Measurements from ENCODE around the gene ENTHD1.
"Not testable (repeated sequence)": the region's sequence is repeated elsewhere in the genome, so short reads cannot be mapped to it uniquely, and the experiment has no call there.

The ENTHD1 gene

GRCh38 chr22:39896313-39896996, 2.9 kb upstream of the ENTHD1 start:
- H3K36me3 Mint-ChIP-seq: peaks cover 6% of the 10 kb centered on the region
- no peak for DNase-seq (ENCODE audit: low spot score in 2 of 2)
- ATAC-seq: no peak
- H3K4me3 Mint-ChIP-seq: no peak overlapping the region
- H3K9me3 Mint-ChIP-seq: no peaks in the 10 kb centered on the region
- H3K27ac Mint-ChIP-seq: no peak overlapping the region
- peaks cover 29% of the 10 kb centered on the region for H3K4me1 Mint-ChIP-seq

GRCh38 chr22:39895682-39896081, 2.1 kb upstream of the ENTHD1 start:
- no peak for ATAC-seq

GRCh38 chr22:39894554-39895092, 1.1 kb upstream of the ENTHD1 start:
- Mint-ChIP-seq H3K9me3 (no peaks in the 10 kb centered on the region), H3K36me3 (no peaks in the 10 kb centered on the region), H3K4me1 (peaks cover 15% of the 10 kb centered on the region), H3K27ac (no peak overlapping the region), H3K4me3 (no peak overlapping the region)
- ATAC-seq (no peak), DNase-seq (ENCODE audit: low spot score in 2 of 2) (no peak)

More at GRCh38 chr22:39895682-39896081, 2.1 kb upstream of the ENTHD1 start:
- H3K4me1 Mint-ChIP-seq: peaks cover 24% of the 10 kb centered on the region
- DNase-seq (ENCODE audit: low spot score in 2 of 2): no peak
- H3K9me3 Mint-ChIP-seq: no peaks in the 10 kb centered on the region
- no peak overlapping the region for H3K27ac Mint-ChIP-seq
- H3K36me3 Mint-ChIP-seq: peaks cover under 1% of the 10 kb centered on the region
- no peak overlapping the region for H3K4me3 Mint-ChIP-seq

- ATAC-seq; H3K4me1 Mint-ChIP-seq; DNase-seq (ENCODE audit: low spot score in 2 of 2); H3K9me3 Mint-ChIP-seq; H3K36me3 Mint-ChIP-seq; H3K27ac Mint-ChIP-seq; H3K4me3 Mint-ChIP-seq: not testable (repeated sequence)
These were observed 3.6 kb downstream of the ENTHD1 start for GRCh38 chr22:39889924-39890323.

- no peaks in the 10 kb centered on the region for H3K9me3 Mint-ChIP-seq
- ATAC-seq: no peak
- H3K27ac Mint-ChIP-seq: no peak overlapping the region
- peaks cover 3% of the 10 kb centered on the region for H3K4me1 Mint-ChIP-seq
- H3K36me3 Mint-ChIP-seq: no peaks in the 10 kb centered on the region
- no peak overlapping the region for H3K4me3 Mint-ChIP-seq
- DNase-seq (ENCODE audit: low spot score in 2 of 2): no peak
These were observed 10.5 kb downstream of the ENTHD1 start for GRCh38 chr22:39883057-39883456.

GRCh38 chr22:39880722-39881121, 12.8 kb downstream of the ENTHD1 start:
- no peaks in the 10 kb centered on the region for H3K36me3 Mint-ChIP-seq
- no peak for DNase-seq (ENCODE audit: low spot score in 2 of 2)
- no peak overlapping the region for H3K27ac Mint-ChIP-seq
- H3K9me3 Mint-ChIP-seq: no peaks in the 10 kb centered on the region
- H3K4me1 Mint-ChIP-seq: peaks cover 6% of the 10 kb centered on the region
- no peak overlapping the region for H3K4me3 Mint-ChIP-seq
- no peak for ATAC-seq

GRCh38 chr22:39877079-39877845, 16.3 kb downstream of the ENTHD1 start:
- Mint-ChIP-seq H3K27ac (no peak overlapping the region), H3K4me3 (no peak overlapping the region), H3K9me3 (no peaks in the 10 kb centered on the region), H3K36me3 (no peaks in the 10 kb centered on the region), H3K4me1 (peaks cover 13% of the 10 kb centered on the region)
- no peak for ATAC-seq
- DNase-seq (ENCODE audit: low spot score in 2 of 2): no peak

GRCh38 chr22:39875176-39875885, 18.2 kb downstream of the ENTHD1 start:
- H3K36me3 Mint-ChIP-seq; H3K27ac Mint-ChIP-seq; H3K4me3 Mint-ChIP-seq; H3K9me3 Mint-ChIP-seq; DNase-seq (ENCODE audit: low spot score in 2 of 2): not testable (repeated sequence)
- peak; percentile 40 for ATAC-seq
- peaks cover 13% of the 10 kb centered on the region for H3K4me1 Mint-ChIP-seq

- DNase-seq (ENCODE audit: low spot score in 2 of 2) (no peak), ATAC-seq (no peak)
- Mint-ChIP-seq H3K4me1 (peaks cover 13% of the 10 kb centered on the region), H3K36me3 (no peaks in the 10 kb centered on the region), H3K4me3 (no peak overlapping the region), H3K9me3 (no peaks in the 10 kb centered on the region), H3K27ac (no peak overlapping the region)
These were observed 19.6 kb downstream of the ENTHD1 start for GRCh38 chr22:39873965-39874364.

- H3K4me3 Mint-ChIP-seq: no peak overlapping the region
- no peak for ATAC-seq
- no peak for DNase-seq (ENCODE audit: low spot score in 2 of 2)
- H3K36me3 Mint-ChIP-seq: no peaks in the 10 kb centered on the region
- no peak overlapping the region for H3K27ac Mint-ChIP-seq
- no peaks in the 10 kb centered on the region for H3K9me3 Mint-ChIP-seq
- peaks cover 7% of the 10 kb centered on the region for H3K4me1 Mint-ChIP-seq
These were observed 21.0 kb downstream of the ENTHD1 start for GRCh38 chr22:39872548-39872947.

GRCh38 chr22:39871008-39871798, 22.4 kb downstream of the ENTHD1 start:
- no peak overlapping the region for H3K4me3 Mint-ChIP-seq
- H3K27ac Mint-ChIP-seq: no peak overlapping the region
- peaks cover 7% of the 10 kb centered on the region for H3K4me1 Mint-ChIP-seq

GRCh38 chr22:39869797-39870196, 23.8 kb downstream of the ENTHD1 start:
- not testable (repeated sequence) for DNase-seq (ENCODE audit: low spot score in 2 of 2); ATAC-seq; H3K27ac Mint-ChIP-seq; H3K9me3 Mint-ChIP-seq; H3K4me1 Mint-ChIP-seq; H3K36me3 Mint-ChIP-seq; H3K4me3 Mint-ChIP-seq

More at GRCh38 chr22:39871008-39871798, 22.4 kb downstream of the ENTHD1 start:
- H3K36me3 Mint-ChIP-seq: no peaks in the 10 kb centered on the region
- ATAC-seq (no peak), DNase-seq (ENCODE audit: low spot score in 2 of 2) (no peak)
- no peaks in the 10 kb centered on the region for H3K9me3 Mint-ChIP-seq

GRCh38 chr22:39868741-39869140, 24.8 kb downstream of the ENTHD1 start:
- ATAC-seq (no peak), DNase-seq (ENCODE audit: low spot score in 2 of 2) (no peak)
- H3K36me3 Mint-ChIP-seq: no peaks in the 10 kb centered on the region
- H3K4me1 Mint-ChIP-seq: peaks cover 3% of the 10 kb centered on the region
- H3K4me3 Mint-ChIP-seq: no peak overlapping the region
- H3K27ac Mint-ChIP-seq: no peak overlapping the region
- no peaks in the 10 kb centered on the region for H3K9me3 Mint-ChIP-seq

GRCh38 chr22:39859903-39860588, 33.5 kb downstream of the ENTHD1 start:
- no peak overlapping the region for H3K4me3 Mint-ChIP-seq
- ATAC-seq (peak; percentile 52), DNase-seq (ENCODE audit: low spot score in 2 of 2) (no peak)
- no peak overlapping the region for H3K27ac Mint-ChIP-seq
- peaks cover 11% of the 10 kb centered on the region for H3K4me1 Mint-ChIP-seq
- H3K36me3 Mint-ChIP-seq: no peaks in the 10 kb centered on the region
- H3K9me3 Mint-ChIP-seq: no peaks in the 10 kb centered on the region
